ENCODE measurements around the gene HIVEP3. TPM values are rescaled to one million over a fixed set of nuclear protein-coding genes. Genes with fewer than 3 reads are reported as not detected.

The HIVEP3 gene
- total RNA-seq, 1 experiment from 2014 or later = 1.4 TPM

- Histone ChIP-seq H3K4me1 (ENCODE audit: insufficient read depth, low read length) (no peaks in the 10 kb centered on the region), H2BK20ac (ENCODE audit: low read depth, low read length, poor library complexity, severe bottlenecking) (no peak overlapping the region), H4K8ac (replicated peaks; ENCODE audit: insufficient read length, low read depth, low read length) (no peak overlapping the region), H3K4me2 (ENCODE audit: insufficient read depth, insufficient read length, low read length) (no peak overlapping the region), H2BK120ac (ENCODE audit: low read depth, low read length, poor library complexity, severe bottlenecking) (no peak overlapping the region), H3K23ac (ENCODE audit: insufficient read length, low read depth, low read length) (no peak overlapping the region), H2BK15ac (ENCODE audit: low read depth, low read length) (no peak overlapping the region), H3K9ac (ENCODE audit: extremely low read depth, insufficient read length, low read length) (no peak overlapping the region), H4K91ac (ENCODE audit: insufficient read length, low read depth, low read length) (no peak overlapping the region), H3K18ac (ENCODE audit: insufficient read length, low read depth, low read length) (no peak overlapping the region), H3K27ac (ENCODE audit: insufficient read length, low read depth, low read length) (no peak overlapping the region), H2AK5ac (ENCODE audit: insufficient read length, low read length) (no peak overlapping the region), H2BK12ac (ENCODE audit: insufficient read length, low read depth, low read length) (no peak overlapping the region), H3K56ac (ENCODE audit: insufficient read length, low read depth, low read length) (no peak overlapping the region), H3K14ac (ENCODE audit: insufficient read depth, low read length) (no peak overlapping the region), H3K27me3 (ENCODE audit: insufficient read depth, low read length) (no peaks in the 10 kb centered on the region), H3K23me2 (ENCODE audit: insufficient read length, low read depth, low read length, poor library complexity, severe bottlenecking) (no peaks in the 10 kb centered on the region), H3K79me1 (ENCODE audit: insufficient read depth, low read depth, low read length, poor library complexity, severe bottlenecking) (no peaks in the 10 kb centered on the region), H4K5ac (ENCODE audit: insufficient read length, low read depth, low read length) (no peak overlapping the region), H2BK5ac (ENCODE audit: insufficient read length, low read length) (no peak overlapping the region), H3T11ph (ENCODE audit: low read length) (no peak overlapping the region), H4K20me1 (ENCODE audit: control insufficient read depth, insufficient read depth, insufficient read length) (no peaks in the 10 kb centered on the region), H3K4ac (ENCODE audit: low read depth, low read length) (no peak overlapping the region), H2AFZ (ENCODE audit: low read length) (no peak overlapping the region), H3K9me3 (ENCODE audit: control insufficient read depth, low read depth, low read length) (no peaks in the 10 kb centered on the region), H3K79me2 (ENCODE audit: insufficient read depth, low read length) (no peaks in the 10 kb centered on the region)
- TF ChIP-seq CTCF (conservative IDR thresholded peaks at IDR 0.05) = no peak
- Mint-ChIP-seq H3K4me3 (no peak overlapping the region), H3K27me3 (ENCODE audit: low read depth) (no peaks in the 10 kb centered on the region; the same call in 1 of the 2 replicates), H3K4me1 (peaks cover 6 to 11% of the 10 kb centered on the region in 2 experiments), H3K9me3 (no peaks in the 10 kb centered on the region; a peak in 1 of 5 replicates), H3K27ac (no peak overlapping the region), H3K36me3 (ENCODE audit: insufficient read depth in 1 of 3, low read depth in 3 of 3) (no peaks in the 10 kb centered on the region)
- WGBS (ENCODE audit: extremely low coverage, insufficient read length, low lambda C conversion rate) = no CpG with 5 or more reads among the region's 8 CpGs
- DNase-seq = no peak
Measured at GRCh38 chr1:41805771-41806471, 112.8 kb downstream of the HIVEP3 start.

All from H9 (cell line).